K562 (cell line): ENCODE data around the gene ACBD4. TPM values are rescaled to one million over a fixed set of nuclear protein-coding genes. Genes with fewer than 3 reads are reported as not detected.
A peak's percentile ranks its signal among the peaks of the same experiment; 100 is the strongest.

Experiments
- COPS2 ChIP-seq: fragments of 450-650 bp; conservative IDR thresholded peaks from 2 replicates; pipeline ENCODE4 v1.6.1; 2016; ENCODE audit warnings: mild to moderate bottlenecking, moderate library complexity
- ETV6 ChIP-seq, 3 experiments: fragments of 150-350 bp in 1 of 3; sonication (generic) in 1 of 3; formaldehyde crosslinking in 1 of 3; IDR thresholded peaks; 2 replicates each; pipeline versions ENCODE4 v1.6.1 to v1.8.0; 2014 to 2022; ENCODE audit warnings: borderline replicate concordance in 2 of 3, low read depth in 2 of 3, antibody characterized with exemption in 1 of 3, low read length in 1 of 3, mild to moderate bottlenecking in 1 of 3, missing genetic modification reagents in 1 of 3
- FOSL1 ChIP-seq: fragments of 200-800 bp; sonication (Bioruptor generic); conservative IDR thresholded peaks from 2 replicates; pipeline ENCODE4 v1.6.1; 2016; ENCODE audit warnings: missing genetic modification characterization, missing compliant biosample characterization
- HNRNPUL1 ChIP-seq: fragments of 200-400 bp; formaldehyde crosslinking; IDR thresholded peaks from 2 replicates; pipeline ENCODE4 v1.6.1; 2017; ENCODE audit warnings: low read length
- IRF2 ChIP-seq: sonication (generic); formaldehyde crosslinking; IDR thresholded peaks from 2 replicates; pipeline ENCODE4 v1.8.1; 2022; ENCODE audit warnings: mild to moderate bottlenecking, missing genetic modification reagents
- MECOM ChIP-seq: fragments of 250-450 bp; sonication (Bioruptor Pico); IDR thresholded peaks from 2 replicates; pipeline ENCODE4 v1.8.0; 2022; ENCODE audit warnings: inconsistent platforms
- POLR2A ChIP-seq: fragments of 450-650 bp; conservative IDR thresholded peaks from 2 replicates; pipeline ENCODE4 v1.6.1; 2016
- RFX1 ChIP-seq: fragments of 450-650 bp; IDR thresholded peaks from 2 replicates; pipeline ENCODE4 v1.6.1; 2016; ENCODE audit warnings: mild to moderate bottlenecking, moderate library complexity
- ZFX ChIP-seq: sonication (generic); formaldehyde crosslinking; IDR thresholded peaks from 2 replicates; pipeline ENCODE4 v1.8.0; 2022; ENCODE audit warnings: mild to moderate bottlenecking, missing genetic modification reagents, moderate library complexity
- ZZZ3 ChIP-seq: fragments of 450-650 bp; IDR thresholded peaks from 2 replicates; pipeline ENCODE4 v1.6.1; 2016; ENCODE audit warnings: antibody characterized with exemption, mild to moderate bottlenecking, moderate library complexity
- polyA plus RNA-seq, 8 experiments: library from polyadenylated mRNA; depleted of rRNA in 4 of 8; stranded (reverse) in 5 of 8; unstranded in 3 of 8; fragments of >200 nt; fragmentation: Nextera tagmentation in 2 of 8; fragmentation: Illumina TruSeq in 1 of 8; extraction: Ambion mirVana in 2 of 8; extraction: Trizol in 1 of 8; gene quantifications; 2 replicates each; pipeline versions ENCODE4 v1.2.1 to v1.2.3, GENCODE V29; 2011 to 2014; ENCODE audit warnings: inconsistent platforms in 1 of 8, missing spikeins in 1 of 8
- total RNA-seq, 7 experiments: library from RNA; depleted of rRNA in 6 of 7; stranded (reverse); fragments of >200 nt in 6 of 7; fragmentation: Illumina TruSeq in 2 of 7; extraction: Trizol in 2 of 7; gene quantifications; 2 replicates each; pipeline versions ENCODE4 v1.2.1 to v1.2.3, GENCODE V29; 2011 to 2021; ENCODE audit warnings: low replicate concordance in 1 of 7
- TF ChIP-seq, protein P1 (sequence below): fragments of 200-600 bp; sonication (generic); IDR thresholded peaks from one replicate; pipeline ENCODE4 v1.6.1; 2012; ENCODE audit warnings: mild to moderate bottlenecking, low read depth, low read length, inconsistent platforms
- TF ChIP-seq, protein P2 (sequence below): fragments of 250-450 bp; sonication (Bioruptor Pico); IDR thresholded peaks from 2 replicates; pipeline ENCODE4 v1.4.0; 2020; ENCODE audit warnings: mild to moderate bottlenecking

ACBD4 gene
- total and polyA plus RNA-seq, 9 of the 15 experiments (the other 6 are each of a cell fraction or from before 2014, with no cell fraction given), result 0.14 to 6.9 (median 4.6) TPM

DNA sequence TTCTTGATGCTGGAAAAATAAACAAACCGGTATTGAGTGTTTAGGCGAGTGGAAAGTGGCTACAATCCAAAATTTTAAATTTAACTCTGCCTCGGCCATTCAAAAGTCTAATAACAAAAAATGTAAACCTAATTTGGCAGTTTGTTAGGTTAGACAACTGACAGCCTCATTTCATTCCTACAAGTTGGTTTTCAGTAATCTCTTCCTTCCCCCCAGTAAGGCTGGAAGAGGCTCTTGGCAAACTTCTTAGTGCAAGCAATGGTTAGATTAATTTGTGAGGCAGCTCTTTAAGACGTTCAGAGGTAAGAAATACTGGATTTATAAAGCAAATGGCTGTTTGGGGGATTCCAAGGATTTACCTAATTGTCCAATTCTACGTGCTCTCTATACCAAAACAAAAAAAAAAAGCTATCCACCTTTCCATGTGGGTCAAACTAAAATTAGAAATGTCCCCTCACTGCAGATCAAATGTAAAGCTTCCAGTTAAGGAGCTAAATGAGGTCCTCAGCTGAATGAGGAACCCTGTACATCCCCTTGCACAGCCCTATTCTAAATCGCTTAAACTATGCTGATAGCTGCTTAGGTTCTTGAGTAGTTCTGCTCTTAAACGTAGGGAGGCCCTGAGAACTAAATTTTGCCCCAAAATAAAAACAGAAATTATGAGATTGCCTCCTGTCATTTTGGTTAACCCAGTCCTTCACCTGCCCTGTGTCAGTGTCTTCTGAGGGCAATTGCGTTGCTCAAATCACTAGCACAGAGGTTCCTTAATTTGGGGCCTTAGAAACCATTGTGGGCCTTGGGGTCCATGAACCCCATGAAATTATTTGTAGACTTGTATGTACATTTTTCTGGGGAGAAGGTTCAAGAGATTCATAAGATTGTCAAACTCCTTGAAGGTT is 15.7 kb downstream of the ACBD4 start (continued):
- TF ChIP-seq POLR2A (0 out of 2 replicates have a peak, but pooled peaks have one; percentile 22), ZFX (CRISPR knock-in tag) (peak; percentile 38; the same call in 1 of the 2 replicates), RFX1 (no peak), ETV6 (IDR thresholded peaks at IDR 0.05; ENCODE audit: borderline replicate concordance in 1 of 2, low read depth in 2 of 2, low read length in 1 of 2) (no peak), ETV6 (CRISPR knock-in tag; IDR thresholded peaks at IDR 0.05; ENCODE audit: borderline replicate concordance) (no peak), FOSL1 (tag) (no peak), IRF2 (no peak), MECOM (no peak), HNRNPUL1 (no peak), COPS2 (no peak), ZZZ3 (no peak)
- TF ChIP-seq, protein P1, sequence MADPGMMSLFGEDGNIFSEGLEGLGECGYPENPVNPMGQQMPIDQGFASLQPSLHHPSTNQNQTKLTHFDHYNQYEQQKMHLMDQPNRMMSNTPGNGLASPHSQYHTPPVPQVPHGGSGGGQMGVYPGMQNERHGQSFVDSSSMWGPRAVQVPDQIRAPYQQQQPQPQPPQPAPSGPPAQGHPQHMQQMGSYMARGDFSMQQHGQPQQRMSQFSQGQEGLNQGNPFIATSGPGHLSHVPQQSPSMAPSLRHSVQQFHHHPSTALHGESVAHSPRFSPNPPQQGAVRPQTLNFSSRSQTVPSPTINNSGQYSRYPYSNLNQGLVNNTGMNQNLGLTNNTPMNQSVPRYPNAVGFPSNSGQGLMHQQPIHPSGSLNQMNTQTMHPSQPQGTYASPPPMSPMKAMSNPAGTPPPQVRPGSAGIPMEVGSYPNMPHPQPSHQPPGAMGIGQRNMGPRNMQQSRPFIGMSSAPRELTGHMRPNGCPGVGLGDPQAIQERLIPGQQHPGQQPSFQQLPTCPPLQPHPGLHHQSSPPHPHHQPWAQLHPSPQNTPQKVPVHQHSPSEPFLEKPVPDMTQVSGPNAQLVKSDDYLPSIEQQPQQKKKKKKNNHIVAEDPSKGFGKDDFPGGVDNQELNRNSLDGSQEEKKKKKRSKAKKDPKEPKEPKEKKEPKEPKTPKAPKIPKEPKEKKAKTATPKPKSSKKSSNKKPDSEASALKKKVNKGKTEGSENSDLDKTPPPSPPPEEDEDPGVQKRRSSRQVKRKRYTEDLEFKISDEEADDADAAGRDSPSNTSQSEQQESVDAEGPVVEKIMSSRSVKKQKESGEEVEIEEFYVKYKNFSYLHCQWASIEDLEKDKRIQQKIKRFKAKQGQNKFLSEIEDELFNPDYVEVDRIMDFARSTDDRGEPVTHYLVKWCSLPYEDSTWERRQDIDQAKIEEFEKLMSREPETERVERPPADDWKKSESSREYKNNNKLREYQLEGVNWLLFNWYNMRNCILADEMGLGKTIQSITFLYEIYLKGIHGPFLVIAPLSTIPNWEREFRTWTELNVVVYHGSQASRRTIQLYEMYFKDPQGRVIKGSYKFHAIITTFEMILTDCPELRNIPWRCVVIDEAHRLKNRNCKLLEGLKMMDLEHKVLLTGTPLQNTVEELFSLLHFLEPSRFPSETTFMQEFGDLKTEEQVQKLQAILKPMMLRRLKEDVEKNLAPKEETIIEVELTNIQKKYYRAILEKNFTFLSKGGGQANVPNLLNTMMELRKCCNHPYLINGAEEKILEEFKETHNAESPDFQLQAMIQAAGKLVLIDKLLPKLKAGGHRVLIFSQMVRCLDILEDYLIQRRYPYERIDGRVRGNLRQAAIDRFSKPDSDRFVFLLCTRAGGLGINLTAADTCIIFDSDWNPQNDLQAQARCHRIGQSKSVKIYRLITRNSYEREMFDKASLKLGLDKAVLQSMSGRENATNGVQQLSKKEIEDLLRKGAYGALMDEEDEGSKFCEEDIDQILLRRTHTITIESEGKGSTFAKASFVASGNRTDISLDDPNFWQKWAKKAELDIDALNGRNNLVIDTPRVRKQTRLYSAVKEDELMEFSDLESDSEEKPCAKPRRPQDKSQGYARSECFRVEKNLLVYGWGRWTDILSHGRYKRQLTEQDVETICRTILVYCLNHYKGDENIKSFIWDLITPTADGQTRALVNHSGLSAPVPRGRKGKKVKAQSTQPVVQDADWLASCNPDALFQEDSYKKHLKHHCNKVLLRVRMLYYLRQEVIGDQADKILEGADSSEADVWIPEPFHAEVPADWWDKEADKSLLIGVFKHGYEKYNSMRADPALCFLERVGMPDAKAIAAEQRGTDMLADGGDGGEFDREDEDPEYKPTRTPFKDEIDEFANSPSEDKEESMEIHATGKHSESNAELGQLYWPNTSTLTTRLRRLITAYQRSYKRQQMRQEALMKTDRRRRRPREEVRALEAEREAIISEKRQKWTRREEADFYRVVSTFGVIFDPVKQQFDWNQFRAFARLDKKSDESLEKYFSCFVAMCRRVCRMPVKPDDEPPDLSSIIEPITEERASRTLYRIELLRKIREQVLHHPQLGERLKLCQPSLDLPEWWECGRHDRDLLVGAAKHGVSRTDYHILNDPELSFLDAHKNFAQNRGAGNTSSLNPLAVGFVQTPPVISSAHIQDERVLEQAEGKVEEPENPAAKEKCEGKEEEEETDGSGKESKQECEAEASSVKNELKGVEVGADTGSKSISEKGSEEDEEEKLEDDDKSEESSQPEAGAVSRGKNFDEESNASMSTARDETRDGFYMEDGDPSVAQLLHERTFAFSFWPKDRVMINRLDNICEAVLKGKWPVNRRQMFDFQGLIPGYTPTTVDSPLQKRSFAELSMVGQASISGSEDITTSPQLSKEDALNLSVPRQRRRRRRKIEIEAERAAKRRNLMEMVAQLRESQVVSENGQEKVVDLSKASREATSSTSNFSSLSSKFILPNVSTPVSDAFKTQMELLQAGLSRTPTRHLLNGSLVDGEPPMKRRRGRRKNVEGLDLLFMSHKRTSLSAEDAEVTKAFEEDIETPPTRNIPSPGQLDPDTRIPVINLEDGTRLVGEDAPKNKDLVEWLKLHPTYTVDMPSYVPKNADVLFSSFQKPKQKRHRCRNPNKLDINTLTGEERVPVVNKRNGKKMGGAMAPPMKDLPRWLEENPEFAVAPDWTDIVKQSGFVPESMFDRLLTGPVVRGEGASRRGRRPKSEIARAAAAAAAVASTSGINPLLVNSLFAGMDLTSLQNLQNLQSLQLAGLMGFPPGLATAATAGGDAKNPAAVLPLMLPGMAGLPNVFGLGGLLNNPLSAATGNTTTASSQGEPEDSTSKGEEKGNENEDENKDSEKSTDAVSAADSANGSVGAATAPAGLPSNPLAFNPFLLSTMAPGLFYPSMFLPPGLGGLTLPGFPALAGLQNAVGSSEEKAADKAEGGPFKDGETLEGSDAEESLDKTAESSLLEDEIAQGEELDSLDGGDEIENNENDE, result no peak
- TF ChIP-seq, protein P2, sequence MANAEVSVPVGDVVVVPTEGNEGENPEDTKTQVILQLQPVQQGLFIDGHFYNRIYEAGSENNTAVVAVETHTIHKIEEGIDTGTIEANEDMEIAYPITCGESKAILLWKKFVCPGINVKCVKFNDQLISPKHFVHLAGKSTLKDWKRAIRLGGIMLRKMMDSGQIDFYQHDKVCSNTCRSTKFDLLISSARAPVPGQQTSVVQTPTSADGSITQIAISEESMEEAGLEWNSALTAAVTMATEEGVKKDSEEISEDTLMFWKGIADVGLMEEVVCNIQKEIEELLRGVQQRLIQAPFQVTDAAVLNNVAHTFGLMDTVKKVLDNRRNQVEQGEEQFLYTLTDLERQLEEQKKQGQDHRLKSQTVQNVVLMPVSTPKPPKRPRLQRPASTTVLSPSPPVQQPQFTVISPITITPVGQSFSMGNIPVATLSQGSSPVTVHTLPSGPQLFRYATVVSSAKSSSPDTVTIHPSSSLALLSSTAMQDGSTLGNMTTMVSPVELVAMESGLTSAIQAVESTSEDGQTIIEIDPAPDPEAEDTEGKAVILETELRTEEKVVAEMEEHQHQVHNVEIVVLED (CRISPR knock-in tag), result no peak
